Measurements from ENCODE around the gene FOXJ1.

Gene FOXJ1

DNA sequence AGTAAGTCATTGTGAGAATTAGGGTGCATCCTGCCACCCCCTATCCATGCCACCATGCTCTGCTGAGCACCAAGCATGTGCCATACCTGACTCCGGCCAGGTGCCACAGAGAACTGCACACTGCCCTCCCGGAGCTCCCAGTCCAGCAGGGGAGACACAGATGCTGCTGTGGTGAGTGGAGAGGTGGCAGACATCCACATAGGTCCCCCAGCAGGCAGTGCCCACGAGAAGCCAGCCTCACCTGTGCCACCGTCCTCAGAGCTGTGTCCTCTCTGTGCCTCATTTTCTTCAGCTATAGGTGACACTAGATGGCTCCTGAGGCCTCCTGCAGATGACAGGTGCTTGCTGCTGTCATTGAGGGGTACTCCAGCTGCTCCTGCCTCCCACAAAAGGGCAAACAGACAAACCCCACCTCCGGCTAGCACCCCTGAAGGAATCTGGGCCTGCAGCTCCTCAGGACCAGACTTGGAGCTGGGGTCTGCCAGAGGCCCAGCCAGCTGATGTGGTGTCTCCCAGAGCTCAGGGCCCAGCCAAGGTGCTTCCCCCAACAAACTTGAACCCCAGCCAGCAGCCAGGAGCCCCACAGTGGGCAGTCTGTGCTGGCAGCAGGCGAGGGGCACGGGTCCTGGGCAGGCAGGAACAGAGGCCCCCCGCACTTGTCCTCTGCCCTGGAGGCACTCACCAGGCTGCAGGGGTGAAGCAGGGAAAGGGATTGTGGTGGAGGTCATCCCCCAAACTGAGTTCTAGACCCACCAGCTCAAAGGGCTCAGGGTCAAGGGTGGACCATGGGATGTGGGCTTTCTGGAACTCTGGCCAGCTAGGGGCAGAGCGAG is 17.1 kb downstream of the FOXJ1 start:
- peak in 1 of 2 experiments; percentile 39 for DNase-seq

DNA sequence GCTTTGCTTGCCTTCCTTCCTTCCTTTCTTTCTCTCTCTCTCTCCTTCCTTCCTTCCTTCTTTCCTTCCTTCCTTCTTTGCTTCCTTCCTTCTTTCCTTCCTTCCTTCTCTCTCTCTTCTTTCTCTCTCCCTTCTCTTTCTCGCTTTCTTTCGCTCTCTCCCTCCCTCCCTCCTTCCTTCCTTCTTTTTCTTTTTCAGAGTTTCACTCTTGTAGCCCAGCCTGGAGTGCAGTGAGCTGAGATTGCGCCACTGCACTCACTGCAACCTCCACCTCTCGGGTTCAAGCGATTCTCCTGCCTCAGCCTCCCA is 17.9 kb downstream of the FOXJ1 start:
- no peak for DNase-seq

DNA sequence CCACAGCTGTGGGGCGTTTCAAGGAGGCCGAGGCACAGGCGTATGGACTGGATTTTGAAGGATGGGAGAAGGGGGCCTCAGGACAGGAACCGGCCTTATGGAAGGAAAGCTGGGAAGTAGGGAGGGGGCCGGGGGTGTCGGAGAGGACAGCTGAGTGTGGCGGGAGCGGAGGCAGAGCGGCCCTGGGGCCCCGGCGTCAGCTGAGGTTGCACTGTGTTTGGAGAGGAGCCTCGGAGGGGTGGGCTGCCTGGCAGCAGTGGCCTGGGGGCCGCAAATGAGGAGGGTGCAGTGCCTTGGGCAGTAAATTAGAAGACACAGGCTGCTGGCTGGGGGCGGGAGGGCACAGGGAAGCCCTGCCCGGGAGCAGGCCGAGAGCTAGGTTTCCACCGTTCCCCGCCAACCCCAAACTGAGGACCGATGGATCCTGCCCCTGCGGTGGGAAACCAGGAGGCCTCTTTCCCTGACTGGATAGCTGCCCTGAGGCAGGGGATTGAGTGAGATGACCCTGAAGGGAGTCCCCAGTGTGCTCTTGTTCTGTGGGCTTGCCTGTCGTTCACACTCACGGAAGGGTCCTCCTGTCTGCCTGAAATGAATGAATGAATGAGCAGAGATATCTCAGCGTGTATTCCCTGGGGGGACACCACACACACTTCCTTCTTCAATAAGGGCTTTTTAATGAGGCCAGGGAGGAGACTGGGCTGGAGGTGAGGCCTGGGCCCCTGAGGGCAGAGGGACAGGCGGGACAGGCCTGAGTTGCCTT is 18.4 kb downstream of the FOXJ1 start:
- DNase-seq: no peak

DNA sequence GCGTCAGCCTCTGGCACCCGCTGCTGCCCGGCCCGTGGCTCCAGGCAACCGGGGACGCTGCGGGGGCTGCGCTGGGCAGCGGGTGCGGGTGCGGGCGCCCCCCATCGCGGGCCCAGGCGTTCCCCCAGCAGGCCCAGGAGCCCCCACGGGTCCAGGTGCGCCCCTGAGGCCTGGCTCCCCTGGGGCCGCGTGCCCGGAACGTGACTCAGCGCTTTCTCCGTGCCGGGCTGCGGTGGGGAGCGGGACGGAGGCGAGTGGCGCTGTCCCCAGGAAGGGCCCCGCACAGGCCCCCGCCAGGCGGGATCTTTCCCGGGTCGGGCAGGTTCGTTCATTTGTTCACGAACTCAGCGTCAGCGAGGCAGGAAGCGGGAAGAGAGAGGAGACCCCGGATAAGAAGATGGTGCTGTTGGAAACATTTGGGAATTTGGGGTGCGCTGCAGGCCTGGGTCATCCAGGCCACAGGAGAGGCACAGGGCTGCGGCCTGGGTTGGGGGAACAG is 19.1 kb downstream of the FOXJ1 start:
- DNase-seq: no peak

DNA sequence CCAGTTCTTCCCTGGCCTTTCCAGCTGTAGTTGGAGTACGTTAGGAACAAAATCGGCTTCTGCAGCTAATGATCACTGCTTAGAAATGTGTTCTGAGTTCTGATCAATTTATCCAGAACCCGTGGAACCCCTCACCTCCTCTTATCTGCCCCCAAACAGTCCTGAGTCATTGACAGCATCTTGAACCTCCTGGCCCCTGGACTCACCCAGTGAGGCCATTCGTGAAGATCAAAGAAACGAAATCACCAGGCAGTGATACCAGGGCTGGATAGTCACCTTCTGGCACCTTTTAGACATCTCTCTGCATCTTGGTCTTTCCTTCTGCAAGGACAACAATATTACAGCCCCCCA is 20.4 kb downstream of the FOXJ1 start:
- DNase-seq: no peak

DNA sequence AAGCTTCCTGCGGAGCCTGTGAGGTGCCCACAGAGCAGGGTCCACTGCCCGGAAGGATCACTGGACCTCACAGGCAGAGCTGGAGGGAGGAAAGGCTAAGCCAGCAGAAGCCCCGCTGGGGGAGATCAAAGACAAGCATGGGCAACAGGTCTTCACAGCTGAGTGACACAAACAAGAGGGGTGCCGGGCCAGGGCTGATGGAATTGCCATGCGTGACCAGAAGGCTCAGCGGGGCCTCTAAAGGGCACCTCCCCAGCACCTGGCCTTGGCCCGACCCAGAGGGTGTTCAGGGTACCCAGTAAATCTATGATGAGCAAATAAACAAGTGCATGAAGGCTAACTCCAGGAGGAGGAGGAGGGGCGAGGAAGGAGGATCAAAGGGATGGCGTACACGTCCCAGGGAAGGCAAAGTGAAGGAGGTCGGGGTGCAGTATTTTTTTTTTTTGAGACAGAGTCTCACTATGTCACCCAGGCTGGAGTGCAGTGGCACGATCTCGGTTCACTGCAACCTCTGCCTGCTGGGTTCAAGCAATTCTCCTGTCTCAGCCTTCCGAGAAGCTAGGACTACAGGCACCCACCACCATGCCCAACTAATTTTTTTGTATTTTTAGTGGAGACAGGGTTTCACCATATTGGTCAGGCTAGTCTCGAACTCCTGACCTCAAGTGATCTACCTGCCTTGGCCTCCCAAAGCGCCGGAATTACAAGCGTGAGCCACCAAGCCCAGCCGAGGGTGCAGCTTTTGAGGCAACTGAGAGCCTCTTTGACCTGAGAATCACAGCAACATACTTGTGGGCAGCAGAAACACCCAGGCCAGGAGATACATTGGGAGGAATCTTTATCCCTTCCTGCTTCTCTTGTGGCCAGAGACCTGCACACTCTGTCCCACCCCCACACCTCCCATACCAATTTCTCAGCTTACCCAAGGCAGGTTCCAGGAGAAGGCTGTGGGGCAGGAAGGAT is 21.4 kb downstream of the FOXJ1 start:
- DNase-seq: no peak

DNA sequence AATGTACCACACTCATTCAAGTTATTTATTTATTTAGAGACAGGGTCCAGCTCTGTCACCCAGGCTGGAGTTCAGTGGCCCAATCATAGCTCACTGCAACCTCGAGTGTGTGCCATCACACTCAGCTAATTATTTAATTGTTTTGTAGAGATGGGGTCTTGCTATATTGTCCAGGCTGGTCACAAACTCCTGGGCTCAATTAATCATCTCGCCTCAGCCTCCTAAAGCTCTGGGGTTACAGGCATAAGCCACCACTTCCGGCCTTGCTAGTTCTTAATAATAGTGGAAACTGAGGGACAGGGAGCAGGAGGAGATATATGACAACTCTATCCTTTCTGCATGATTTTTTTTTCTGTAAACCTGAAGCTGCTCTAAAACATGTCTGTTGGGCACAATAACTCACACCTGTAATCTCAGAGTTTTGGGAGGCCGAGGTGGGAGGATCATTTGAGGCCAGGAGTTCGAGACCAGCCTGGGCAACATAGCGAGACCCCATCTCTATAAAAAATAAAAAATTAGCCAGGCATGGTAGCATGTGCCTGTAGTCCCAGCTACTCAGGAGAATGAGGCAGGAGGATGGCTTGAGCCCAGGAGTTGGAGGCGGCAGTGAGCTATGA is 25.8 kb downstream of the FOXJ1 start:
- no peak for DNase-seq

DNA sequence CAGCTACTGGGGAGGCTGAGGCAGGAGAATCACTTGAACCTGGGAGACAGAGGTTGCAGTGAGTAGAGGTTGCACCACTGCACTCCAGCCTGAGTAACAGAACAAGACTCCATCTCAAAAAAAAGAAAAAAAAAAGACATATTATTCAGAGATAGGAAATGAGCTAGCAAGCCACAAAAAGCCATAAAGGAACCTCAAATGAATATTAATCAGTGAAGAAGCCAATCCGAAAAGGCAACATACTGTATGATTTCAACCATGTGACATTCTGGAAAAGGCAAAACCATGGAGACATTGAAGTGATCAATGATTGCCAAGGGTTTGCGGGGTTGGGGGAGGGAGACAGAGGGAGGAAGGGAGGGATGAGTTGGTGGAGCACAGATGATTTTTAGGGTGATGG is 29.1 kb downstream of the FOXJ1 start:
- no peak for DNase-seq

DNA sequence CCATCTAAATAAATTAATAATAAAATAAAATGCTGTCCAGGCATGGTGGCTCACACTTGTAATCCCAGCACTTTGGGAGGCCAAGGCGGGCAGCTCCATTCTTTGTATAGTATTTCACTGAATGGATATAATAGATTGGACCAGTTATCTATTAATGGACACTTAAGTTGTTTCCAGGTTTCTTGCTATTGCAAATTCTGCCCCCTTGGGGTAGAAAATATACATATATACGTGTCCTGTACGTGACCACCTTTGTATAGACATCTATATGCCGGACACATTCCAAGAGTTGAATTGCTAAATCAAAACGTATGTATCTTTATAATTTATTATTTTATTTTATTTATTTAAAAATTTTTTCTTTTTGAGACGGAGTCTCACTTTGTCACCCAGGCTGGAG is 33.5 kb downstream of the FOXJ1 start:
- peak; percentile 9 to 39 for DNase-seq

DNA sequence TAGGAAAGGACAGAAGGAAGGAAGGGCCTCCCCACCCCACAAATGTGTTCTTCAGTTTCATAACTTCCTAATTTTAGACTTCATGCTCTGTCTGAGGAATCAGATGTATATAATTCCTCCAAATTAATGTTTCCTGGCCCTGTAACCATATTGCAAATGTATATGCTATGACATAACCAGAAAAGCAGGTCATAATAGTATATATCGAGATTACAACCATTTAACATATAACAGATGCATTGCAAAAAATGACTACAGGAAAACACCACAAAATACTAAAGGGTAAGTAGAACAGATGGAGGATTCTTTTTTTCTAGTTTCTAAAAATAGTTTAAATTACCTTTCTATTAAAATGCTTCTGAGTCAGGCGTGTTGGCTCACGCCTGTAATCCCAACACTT is 34.3 kb downstream of the FOXJ1 start:
- no peak for DNase-seq

DNA sequence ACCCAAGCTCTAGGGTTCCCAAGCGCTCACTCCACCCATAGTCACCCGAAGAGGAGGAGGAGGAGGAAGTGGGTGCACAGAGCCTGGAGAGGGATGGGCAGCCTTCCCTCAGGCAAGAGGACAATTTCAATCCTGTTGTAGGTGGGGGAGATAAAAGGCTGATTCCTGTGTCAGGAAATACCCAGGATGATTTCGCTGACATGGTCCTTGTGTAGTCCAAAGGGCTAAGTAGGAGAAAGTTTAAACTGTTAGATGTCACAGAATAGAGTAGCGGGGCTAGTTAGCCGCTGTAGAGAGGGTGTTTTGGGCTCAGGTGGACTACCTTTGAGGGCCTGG is 36.2 kb downstream of the FOXJ1 start:
- DNase-seq: no peak

DNA sequence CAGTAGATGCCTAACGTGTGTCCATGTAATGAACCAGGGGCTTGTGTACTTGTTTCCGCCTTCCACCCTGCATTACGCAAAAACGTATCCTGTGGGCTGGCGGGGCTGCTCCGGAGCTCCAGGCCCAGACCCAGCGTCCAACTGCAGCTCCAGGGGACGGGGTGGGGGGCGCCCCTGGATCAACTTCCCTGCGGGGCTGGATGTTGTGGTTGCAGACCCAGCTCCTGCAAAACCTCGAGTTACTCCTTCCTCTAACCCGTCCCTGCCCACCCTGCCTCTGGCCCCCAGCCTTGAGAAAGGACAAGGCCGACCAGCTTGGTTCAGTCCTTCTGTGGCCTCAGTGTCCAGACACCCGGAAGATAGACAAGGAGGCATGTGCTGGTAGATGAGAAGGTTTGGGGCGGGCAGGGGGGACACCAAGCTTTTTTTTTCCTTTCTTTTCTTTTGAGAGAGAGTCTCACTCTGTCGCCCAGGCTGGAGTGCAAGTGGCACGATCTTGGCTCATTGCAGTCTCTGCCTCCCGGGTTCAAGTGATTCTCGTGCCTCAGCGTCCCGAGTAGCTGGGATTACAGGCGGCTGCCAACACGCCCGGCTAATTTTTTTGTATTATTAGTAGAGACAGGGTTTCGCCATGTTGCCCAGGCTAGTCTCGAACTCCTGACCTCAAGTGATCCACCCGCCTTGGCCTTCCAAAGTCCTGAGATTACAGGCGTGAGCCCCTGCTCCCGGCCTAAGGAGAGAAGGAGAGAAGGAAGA is 36.7 kb downstream of the FOXJ1 start:
- DNase-seq: no peak

DNA sequence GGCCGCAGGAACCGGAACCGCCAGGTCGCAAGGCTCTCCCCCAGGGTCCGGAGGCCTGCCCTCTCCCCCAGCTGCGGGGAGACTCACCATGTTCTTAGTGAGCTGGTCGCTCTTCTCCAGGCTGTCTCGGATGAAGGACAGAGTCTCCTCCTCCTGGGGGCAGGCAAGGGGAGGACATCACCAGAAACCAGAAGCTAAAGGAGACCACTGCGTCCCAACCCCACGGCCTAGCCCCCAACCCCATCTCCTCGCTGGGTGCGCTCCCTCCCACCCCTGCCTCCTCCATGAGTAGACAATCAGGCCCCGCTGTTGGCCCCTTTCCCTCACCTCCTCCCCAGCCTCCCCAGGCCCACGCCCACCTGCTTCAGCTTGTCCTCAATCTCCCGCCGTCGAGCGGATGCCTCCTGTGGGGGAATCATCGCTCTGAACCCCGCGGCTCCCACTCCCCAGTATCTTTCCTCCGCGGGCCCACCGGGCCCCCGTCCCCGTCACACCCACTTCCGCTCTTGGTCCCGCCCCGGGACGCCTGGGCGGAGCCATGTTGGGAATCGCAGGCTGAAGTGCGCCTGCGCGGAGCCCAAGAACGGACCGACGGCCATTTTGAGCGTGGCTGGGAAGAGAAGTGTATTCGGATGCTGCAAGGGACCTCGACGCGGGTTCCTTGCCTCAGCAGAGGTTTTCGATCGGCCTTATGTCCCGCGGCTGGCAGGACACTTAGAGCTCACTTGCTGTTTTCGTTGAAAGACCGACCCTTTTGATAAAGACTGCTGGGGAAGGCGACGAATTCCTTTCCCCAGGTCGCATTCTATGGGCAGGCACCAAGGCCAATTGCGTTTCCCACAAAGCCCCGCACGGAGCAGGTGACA is 37.5 kb downstream of the FOXJ1 start, which contains the start of gene EXOC7:
Gene EXOC7 (minus strand): TSS at position 514 of the 866 bp plus-strand sequence. CDS start 95 bp downstream, at position 419.
- peak; percentile 78 to 95 for DNase-seq

DNA sequence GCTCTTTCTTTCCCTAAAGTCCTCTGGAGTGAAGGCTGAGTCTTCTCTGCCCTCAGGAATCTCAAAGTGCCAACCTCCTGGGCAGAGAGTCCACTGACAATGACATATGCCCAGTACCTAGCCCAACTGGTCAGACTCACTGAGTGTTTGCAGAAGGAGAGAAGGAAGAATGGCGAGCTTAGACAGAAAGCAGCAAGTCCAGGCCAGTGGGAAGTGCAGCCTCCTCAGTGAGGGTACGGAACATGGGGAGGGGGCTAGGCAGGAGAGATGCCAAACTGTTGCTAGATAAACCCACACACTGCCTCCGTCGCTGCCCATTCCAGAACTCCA is 38.1 kb downstream of the FOXJ1 start:
- DNase-seq: no peak

DNA sequence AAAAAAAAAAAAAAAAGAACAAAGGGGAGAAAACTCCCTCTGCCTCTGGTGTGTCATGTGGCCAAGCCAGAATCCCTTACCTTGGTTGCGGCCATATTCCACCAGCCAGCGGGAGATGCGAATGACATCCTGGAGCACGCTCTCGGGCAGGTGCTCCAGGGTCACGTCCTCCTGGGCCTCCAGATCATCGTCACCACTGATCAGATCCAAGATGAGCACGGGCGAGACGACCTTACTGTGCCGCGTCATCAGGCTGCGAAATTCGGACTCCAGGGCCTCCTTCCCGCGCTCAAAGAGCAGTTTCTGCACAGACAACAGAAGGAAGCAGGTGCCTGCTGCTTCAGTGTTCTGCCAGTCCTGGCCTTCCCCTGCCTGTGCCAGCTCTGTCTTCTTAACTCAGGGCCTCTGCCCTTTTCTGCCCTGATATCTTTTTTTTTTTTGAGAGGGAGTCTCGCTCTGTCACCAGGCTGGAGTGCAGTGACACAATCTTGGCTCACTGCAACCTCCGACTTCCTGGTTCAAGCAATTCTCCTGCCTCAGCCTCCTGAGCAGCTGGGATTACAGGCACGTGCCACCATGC is 43.2 kb downstream of the FOXJ1 start:
- DNase-seq: no peak

DNA sequence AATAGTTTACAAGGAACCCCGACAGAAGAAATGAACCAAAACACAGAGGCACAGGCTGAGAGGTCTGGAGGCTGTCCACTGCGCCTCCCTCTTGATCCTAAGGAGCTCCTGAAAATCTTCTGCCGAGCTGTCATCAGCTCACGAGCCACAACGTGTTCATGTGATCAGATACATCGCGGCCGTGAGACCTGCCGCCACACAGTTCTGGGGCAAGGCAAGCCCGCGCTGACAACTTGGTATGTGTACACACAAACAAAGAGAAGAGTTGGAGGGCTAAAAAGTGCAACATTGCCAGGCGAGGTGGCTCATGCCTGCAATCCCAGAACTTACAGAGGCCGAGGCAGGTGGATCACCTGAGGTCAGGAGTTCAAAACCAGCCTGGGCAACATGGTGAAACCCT is 45.1 kb downstream of the FOXJ1 start:
- no peak for DNase-seq

DNA sequence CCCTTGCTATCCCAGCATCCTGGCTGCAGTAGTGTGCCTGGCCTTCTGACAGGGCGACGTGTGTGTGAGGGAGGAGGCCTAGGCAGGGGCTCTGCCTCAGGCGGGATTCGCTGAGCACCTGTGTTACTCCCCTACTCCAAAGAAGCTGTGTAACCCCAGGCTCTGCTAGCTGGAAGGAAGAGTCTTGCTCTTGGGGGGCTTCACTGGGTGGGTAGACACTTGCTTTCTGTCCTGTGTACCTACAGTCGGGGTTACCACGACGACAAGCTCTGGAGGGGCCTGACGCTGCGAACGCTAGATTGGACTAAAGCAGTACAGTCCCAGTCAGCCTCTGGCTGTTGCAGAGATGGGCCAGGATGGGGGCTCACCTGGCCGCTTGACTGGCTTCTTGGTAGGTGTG is 47.0 kb downstream of the FOXJ1 start:
- no peak for DNase-seq

DNA sequence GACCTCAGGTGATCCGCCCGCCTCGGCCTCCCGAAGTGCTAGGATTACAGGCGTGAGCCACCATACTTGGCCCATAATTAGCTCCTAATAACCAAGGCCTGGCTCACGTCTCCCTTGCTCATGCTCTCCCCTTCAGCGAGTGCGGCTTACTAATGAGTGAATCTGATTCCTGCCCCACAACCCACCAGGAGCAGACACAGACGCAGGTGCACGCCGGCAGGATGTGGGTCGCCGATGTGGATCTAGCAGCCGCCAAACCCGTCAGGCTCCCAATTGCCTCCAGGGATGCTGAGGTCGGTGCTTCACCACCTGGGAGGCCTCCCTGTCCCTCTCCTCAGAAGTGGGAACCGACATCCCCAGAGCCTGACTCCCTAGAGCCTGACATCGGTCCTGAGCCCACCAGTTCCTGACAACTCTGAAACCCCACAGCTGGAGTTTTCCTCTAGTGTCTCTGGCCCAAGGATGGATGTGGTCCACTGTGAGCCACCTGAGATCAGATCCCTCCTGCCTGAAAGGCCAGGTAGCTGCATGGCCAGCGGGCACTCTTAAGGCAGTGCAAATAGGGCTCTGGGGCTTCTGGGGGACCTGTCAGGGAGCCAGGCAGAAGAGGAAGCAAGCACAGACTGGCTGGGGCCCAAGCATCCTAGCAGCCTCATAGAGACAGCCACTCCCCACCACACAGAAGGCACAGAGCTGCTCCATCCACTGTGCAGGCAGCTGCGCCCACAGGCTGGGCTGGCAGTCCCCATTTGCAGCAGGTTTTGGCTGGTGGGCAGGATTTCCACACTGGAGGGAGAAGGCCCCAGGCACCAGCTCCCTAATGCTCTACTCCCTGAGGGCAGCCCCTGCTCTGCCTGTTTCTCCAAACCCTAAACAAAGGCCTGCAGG is 48.3 kb downstream of the FOXJ1 start:
- DNase-seq: no peak

DNA sequence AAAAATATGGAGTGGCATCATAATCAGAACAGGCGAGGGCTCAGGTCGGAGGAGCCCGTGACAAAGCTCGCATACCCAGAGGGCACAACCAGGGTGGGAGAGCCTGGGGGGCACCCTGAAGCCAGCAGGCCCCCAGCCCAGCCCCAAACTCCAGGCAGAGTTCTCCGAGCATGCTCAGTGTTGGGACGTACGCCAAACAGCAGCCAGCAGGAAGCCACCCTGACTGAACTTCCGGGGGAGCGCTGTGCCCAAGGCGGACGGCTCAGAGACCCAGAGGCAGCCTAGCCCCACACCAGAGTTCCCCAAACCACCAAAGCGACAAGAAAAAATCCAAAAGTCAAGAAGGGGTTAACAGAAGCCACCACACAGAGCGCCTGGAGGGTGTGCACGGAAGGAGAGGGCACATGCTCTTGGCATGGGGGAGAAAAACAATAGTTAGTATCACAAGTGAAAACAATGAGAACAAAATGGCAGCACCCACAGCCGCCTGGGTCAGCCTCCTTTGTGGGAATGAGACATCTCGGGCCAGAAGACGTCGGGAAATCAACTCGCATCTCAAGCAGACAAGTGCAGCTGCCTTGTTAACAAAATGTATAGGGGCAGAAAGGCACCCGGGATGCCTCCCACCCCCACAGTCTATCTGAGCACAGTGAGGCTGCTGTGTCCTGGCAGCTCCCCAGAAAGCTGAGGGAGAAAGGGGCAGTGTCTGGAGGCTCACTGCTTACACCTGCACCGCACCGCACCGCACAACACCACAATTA is 49.3 kb downstream of the FOXJ1 start:
- DNase-seq: no peak

Measured in NCI-H526 (cell line).